NB4 (cell line): ENCODE measurements around the gene ADAM23.

Experiments
- MYC ChIP-seq: IDR thresholded peaks from 2 replicates; pipeline ENCODE4 v1.6.1; 2011; ENCODE audit warnings: low read depth, low read length
- POLR2A ChIP-seq: IDR thresholded peaks from 2 replicates; pipeline ENCODE4 v1.6.1; 2011; ENCODE audit warnings: mild to moderate bottlenecking; ENCODE audit not compliant: insufficient read length; ENCODE audit errors: extremely low read depth
- TF ChIP-seq, protein P1 (sequence below): IDR thresholded peaks from one replicate; pipeline ENCODE4 v1.5.1; 2012; ENCODE audit warnings: low read depth, low read length
- TF ChIP-seq, protein P2 (sequence below): IDR thresholded peaks from 2 replicates; pipeline ENCODE4 v1.6.1; 2011; ENCODE audit warnings: low read depth, low read length

DNA sequence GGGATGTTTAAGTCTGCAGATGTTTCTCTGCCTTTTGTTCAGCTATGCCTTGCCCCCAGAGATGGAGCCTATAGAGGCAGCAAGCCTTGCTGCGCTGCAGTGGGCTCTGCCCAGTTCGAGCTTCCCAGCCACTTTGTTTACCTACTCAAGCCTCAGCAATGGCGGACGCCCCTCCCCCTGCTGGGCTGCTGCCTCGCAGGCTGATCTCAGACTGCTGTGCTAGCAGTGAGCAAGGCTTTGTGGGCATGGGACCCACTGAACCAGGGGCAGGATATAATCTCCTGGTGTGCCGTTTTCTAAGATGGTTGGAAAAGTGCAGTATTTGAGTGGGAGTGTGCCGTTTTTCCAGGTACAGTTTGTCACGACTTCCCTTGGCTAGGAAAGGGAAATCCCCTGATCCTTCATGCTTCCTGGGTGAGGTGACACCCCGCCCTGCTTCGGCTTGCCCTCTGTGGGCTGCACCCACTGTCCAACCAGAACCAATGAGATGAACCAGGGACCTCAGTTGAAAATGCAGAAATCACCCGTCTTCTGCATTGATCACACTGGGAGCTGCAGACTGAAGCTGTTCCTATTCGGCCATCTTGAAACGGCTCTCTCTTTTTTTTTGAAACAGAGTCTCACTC, 27.6 kb upstream of the ADAM23 start:
- TF ChIP-seq, protein P1, sequence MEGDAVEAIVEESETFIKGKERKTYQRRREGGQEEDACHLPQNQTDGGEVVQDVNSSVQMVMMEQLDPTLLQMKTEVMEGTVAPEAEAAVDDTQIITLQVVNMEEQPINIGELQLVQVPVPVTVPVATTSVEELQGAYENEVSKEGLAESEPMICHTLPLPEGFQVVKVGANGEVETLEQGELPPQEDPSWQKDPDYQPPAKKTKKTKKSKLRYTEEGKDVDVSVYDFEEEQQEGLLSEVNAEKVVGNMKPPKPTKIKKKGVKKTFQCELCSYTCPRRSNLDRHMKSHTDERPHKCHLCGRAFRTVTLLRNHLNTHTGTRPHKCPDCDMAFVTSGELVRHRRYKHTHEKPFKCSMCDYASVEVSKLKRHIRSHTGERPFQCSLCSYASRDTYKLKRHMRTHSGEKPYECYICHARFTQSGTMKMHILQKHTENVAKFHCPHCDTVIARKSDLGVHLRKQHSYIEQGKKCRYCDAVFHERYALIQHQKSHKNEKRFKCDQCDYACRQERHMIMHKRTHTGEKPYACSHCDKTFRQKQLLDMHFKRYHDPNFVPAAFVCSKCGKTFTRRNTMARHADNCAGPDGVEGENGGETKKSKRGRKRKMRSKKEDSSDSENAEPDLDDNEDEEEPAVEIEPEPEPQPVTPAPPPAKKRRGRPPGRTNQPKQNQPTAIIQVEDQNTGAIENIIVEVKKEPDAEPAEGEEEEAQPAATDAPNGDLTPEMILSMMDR = no peak
- TF ChIP-seq POLR2A (no peak), MYC (no peak)
- TF ChIP-seq, protein P2, sequence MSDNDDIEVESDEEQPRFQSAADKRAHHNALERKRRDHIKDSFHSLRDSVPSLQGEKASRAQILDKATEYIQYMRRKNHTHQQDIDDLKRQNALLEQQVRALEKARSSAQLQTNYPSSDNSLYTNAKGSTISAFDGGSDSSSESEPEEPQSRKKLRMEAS = no peak
